K562 (cell line): Measurements from ENCODE around the gene SEC22C. TPM values are rescaled to one million over a fixed set of nuclear protein-coding genes. Genes with fewer than 3 reads are reported as not detected.

ENCODE experiments used
- ARID1B ChIP-seq: fragments of 450-650 bp; IDR thresholded peaks from 2 replicates; pipeline ENCODE4 v1.6.1; 2016; ENCODE audit warnings: antibody characterized with exemption, mild to moderate bottlenecking, inconsistent platforms
- BCL6 ChIP-seq: fragments of 250-450 bp; sonication (Bioruptor Pico); IDR thresholded peaks from 2 replicates; pipeline ENCODE4 v1.4.0; 2020
- BDP1 ChIP-seq: IDR thresholded peaks from 3 replicates; pipeline ENCODE4 v1.6.1; 2011; ENCODE audit not compliant: insufficient read length, insufficient read depth
- ELF1 ChIP-seq: fragments of 200-800 bp; sonication (Bioruptor generic); IDR thresholded peaks from 2 replicates; pipeline ENCODE4 v1.6.1; 2016; ENCODE audit warnings: missing genetic modification characterization, missing compliant biosample characterization
- ERF ChIP-seq: fragments of 450-650 bp; formaldehyde crosslinking; IDR thresholded peaks from 2 replicates; pipeline ENCODE4 v1.4.0; 2020; ENCODE audit warnings: mild to moderate bottlenecking, mixed read lengths
- HOMEZ ChIP-seq: fragments of 250-450 bp; sonication (Bioruptor Pico); IDR thresholded peaks from 2 replicates; pipeline ENCODE4 v1.4.0; 2020; ENCODE audit warnings: mild to moderate bottlenecking, moderate library complexity
- KDM4B ChIP-seq, 2 experiments: fragments of 450-650 bp in 1 of 2; sonication (generic) in 1 of 2; IDR thresholded peaks; 2 replicates each; pipeline ENCODE4 v1.6.1; 2016 to 2017; ENCODE audit warnings: borderline replicate concordance in 2 of 2, antibody characterized with exemption in 1 of 2, low read depth in 1 of 2, mild to moderate bottlenecking in 1 of 2
- MAZ ChIP-seq, 2 experiments: fragments of 450-650 bp in 1 of 2; sonication (generic) in 1 of 2; formaldehyde crosslinking; IDR thresholded peaks in 1 of 2; conservative IDR thresholded peaks in 1 of 2; 2 replicates each; pipeline versions ENCODE4 v1.4.0 to v1.5.0; 2020; ENCODE audit warnings: mild to moderate bottlenecking in 1 of 2, missing genetic modification reagents in 1 of 2
- MBD1 ChIP-seq: fragments of 250-450 bp; sonication (Bioruptor Pico); IDR thresholded peaks from 2 replicates; pipeline ENCODE4 v1.8.0; 2022; ENCODE audit warnings: inconsistent platforms
- MCM5 ChIP-seq: fragments of 450-650 bp; IDR thresholded peaks from 2 replicates; pipeline ENCODE4 v1.6.1; 2016; ENCODE audit warnings: low read depth
- NCOA2 ChIP-seq, 2 experiments: fragments of 450-650 bp; IDR thresholded peaks; 2 replicates each; pipeline ENCODE4 v1.6.1; 2018; ENCODE audit warnings: mild to moderate bottlenecking in 2 of 2, moderate library complexity in 1 of 2; ENCODE audit not compliant: partially characterized antibody in 2 of 2
- NFE2 ChIP-seq: IDR thresholded peaks from 2 replicates; pipeline ENCODE4 v1.6.1; 2014; ENCODE audit warnings: antibody characterized with exemption, low read depth
- NKRF ChIP-seq: fragments of 450-650 bp; IDR thresholded peaks from 2 replicates; pipeline ENCODE4 v1.6.1; 2016; ENCODE audit warnings: borderline replicate concordance
- NR3C1 ChIP-seq: sonication (generic); formaldehyde crosslinking; IDR thresholded peaks from 2 replicates; pipeline ENCODE4 v1.8.1; 2022; ENCODE audit warnings: missing genetic modification reagents
- RBM15 ChIP-seq: fragments of 200-400 bp; formaldehyde crosslinking; IDR thresholded peaks from 2 replicates; pipeline ENCODE4 v1.6.1; 2018; ENCODE audit warnings: mild to moderate bottlenecking, low read length, moderate library complexity; ENCODE audit not compliant: insufficient read depth
- RFX1 ChIP-seq: fragments of 450-650 bp; IDR thresholded peaks from 2 replicates; pipeline ENCODE4 v1.6.1; 2016; ENCODE audit warnings: mild to moderate bottlenecking, moderate library complexity
- SREBF2 ChIP-seq: sonication (generic); formaldehyde crosslinking; IDR thresholded peaks from 2 replicates; pipeline ENCODE4 v1.4.0; 2020; ENCODE audit warnings: mild to moderate bottlenecking, missing genetic modification reagents
- TBP ChIP-seq: optimal IDR thresholded peaks from 2 replicates; pipeline ENCODE3; 2011; ENCODE audit warnings: low read depth, low read length, improper control_type of control experiment
- ZBED1 ChIP-seq: IDR thresholded peaks from 2 replicates; pipeline ENCODE4 v1.6.1; 2014
- ZNF217 ChIP-seq: sonication (generic); formaldehyde crosslinking; IDR thresholded peaks from 2 replicates; pipeline ENCODE4 v1.8.0; 2022; ENCODE audit warnings: mild to moderate bottlenecking, missing genetic modification reagents
- ZNF408 ChIP-seq: fragments of 250-450 bp; sonication (Bioruptor Pico); IDR thresholded peaks from 2 replicates; pipeline ENCODE4 v1.4.0; 2020; ENCODE audit warnings: low read depth, mild to moderate bottlenecking, moderate library complexity
- ZNF589 ChIP-seq: fragments of 200-800 bp; sonication (Bioruptor generic); IDR thresholded peaks from 2 replicates; pipeline ENCODE4 v1.6.1; 2016; ENCODE audit warnings: low read depth, missing genetic modification characterization, missing compliant biosample characterization
- ZNF77 ChIP-seq: fragments of 250-450 bp; sonication (Bioruptor Pico); IDR thresholded peaks from 2 replicates; pipeline ENCODE4 v1.5.0; 2020
- polyA plus RNA-seq, 8 experiments: library from polyadenylated mRNA; depleted of rRNA in 4 of 8; stranded (reverse) in 5 of 8; unstranded in 3 of 8; fragments of >200 nt; fragmentation: Nextera tagmentation in 2 of 8; fragmentation: Illumina TruSeq in 1 of 8; extraction: Ambion mirVana in 2 of 8; extraction: Trizol in 1 of 8; gene quantifications; 2 replicates each; pipeline versions ENCODE4 v1.2.1 to v1.2.3, GENCODE V29; 2011 to 2014; ENCODE audit warnings: inconsistent platforms in 1 of 8, missing spikeins in 1 of 8
- total RNA-seq, 7 experiments: library from RNA; depleted of rRNA in 6 of 7; stranded (reverse); fragments of >200 nt in 6 of 7; fragmentation: Illumina TruSeq in 2 of 7; extraction: Trizol in 2 of 7; gene quantifications; 2 replicates each; pipeline versions ENCODE4 v1.2.1 to v1.2.3, GENCODE V29; 2011 to 2021; ENCODE audit warnings: low replicate concordance in 1 of 7

SEC22C gene
- total and polyA plus RNA-seq, 9 of the 15 experiments (the other 6 are each of a cell fraction or from before 2014, with no cell fraction given) = 35.6 to 68.4 (median 50.7) TPM

- TF ChIP-seq ZNF589 (0 out of 2 replicates have a peak, but pooled peaks have one; percentile 44), ZBED1 (peak; percentile 96), ZNF77 (no peak), MBD1 (no peak), HOMEZ (no peak), NR3C1 (no peak), RBM15 (no peak), TBP (peak; percentile 90), ARID1B (no peak), ZNF408 (no peak), BCL6 (no peak), KDM4B (IDR thresholded peaks at IDR 0.05; ENCODE audit: borderline replicate concordance in 2 of 2, low read depth in 1 of 2) (peak in 1 of 2 experiments; percentile 13; a peak in 1 of 4 replicates), ELF1 (tag) (no peak; the same call in 1 of the 2 replicates), ERF (CRISPR knock-in tag) (peak; percentile 75; the same call in 1 of the 2 replicates), RFX1 (no peak), BDP1 (no peak), ZNF217 (CRISPR knock-in tag) (no peak), NKRF (0 out of 2 replicates have a peak, but pooled peaks have one; percentile 24), NFE2 (no peak), MAZ (CRISPR knock-in tag; conservative IDR thresholded peaks at IDR 0.05 in 1 of 2, IDR thresholded peaks at IDR 0.05 in 1 of 2) (peak; percentile 93 to 98), NCOA2 (IDR thresholded peaks at IDR 0.05; ENCODE audit: partially characterized antibody in 2 of 2) (no peak), SREBF2 (no peak), MCM5 (no peak)
Observed at GRCh38 chr3:42600111-42600957, 18.6 kb upstream of the SEC22C start, which contains the start of gene NKTR (continued).
